ENCODE data around the gene BACH2. TPM values are rescaled to one million over a fixed set of nuclear protein-coding genes. Genes with fewer than 3 reads are reported as not detected.
A peak's percentile ranks its signal among the peaks of the same experiment; 100 is the strongest.

BACH2 gene
- total and polyA plus RNA-seq, 7 experiments from 2014 or later: 24.8 to 193 (median 117) TPM

DNA sequence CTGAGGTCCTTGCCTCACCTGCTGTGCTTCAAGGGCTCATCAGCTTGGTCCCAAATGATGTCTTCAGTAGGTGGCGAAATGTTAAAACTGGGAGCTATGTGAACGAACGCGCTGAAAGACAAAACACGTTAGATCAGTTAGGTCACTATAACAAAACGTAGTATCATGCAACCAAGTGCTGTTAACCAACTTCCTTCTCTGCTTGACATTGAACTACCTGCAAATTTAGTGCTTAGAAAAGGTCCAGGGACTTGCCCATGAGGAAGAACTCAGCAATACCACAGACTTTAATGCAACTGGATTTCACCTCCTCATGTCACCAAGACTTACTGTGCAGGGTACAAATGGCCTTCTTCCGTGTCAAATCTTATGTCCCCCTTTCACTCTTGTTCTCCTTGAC lies 24.8 kb downstream of the BACH2 start:
- Histone ChIP-seq H3K27ac (ENCODE audit: low read depth, low read length) (peak overlapping the region; percentile 99), H3K27me3 (ENCODE audit: control insufficient read depth in 2 of 2, insufficient read depth in 2 of 2, low read length in 2 of 2) (no peaks in the 10 kb centered on the region), H3K4me1 (ENCODE audit: control insufficient read depth in 2 of 2, insufficient read depth in 2 of 2, low read length in 2 of 2) (peaks cover 18 to 84% of the 10 kb centered on the region in 2 donors), H3K36me3 (ENCODE audit: control insufficient read depth in 2 of 3, insufficient read depth in 3 of 3, low read length in 3 of 3) (no peaks in the 10 kb centered on the region), H3K4me3 (ENCODE audit: low read length) (no peak overlapping the region), H3K9me3 (ENCODE audit: control insufficient read depth in 2 of 3, low read length in 3 of 3) (no peaks in the 10 kb centered on the region)
- ATAC-seq (peak; percentile 6), DNase-seq (peak in 5 of 9 donors; percentile 51 to 65 (median 59))
- no peaks in the 10 kb centered on the region for H3K27me3 Mint-ChIP-seq
- intact Hi-C loops (cut with micrococcal nuclease): loop anchor here in 1 of 2 donors (2.0 to 5.0 kb wide), 2 partner anchors 13 to 175 kb away; no protein-coding TSS in a partner anchor
- ChIA-PET CTCF (interaction anchor here (0.6 to 4.1 kb wide), 4 partner anchors 12 to 56 kb away, joined by 3 to 29 read pairs (median 4); no protein-coding TSS in a partner anchor), POLR2A (interaction anchor here (0.5 to 13.7 kb wide), 11 partner anchors 8 to 201 kb away, joined by 3 to 179 read pairs (median 4); partner anchors contain the start of gene BACH2)
- H3K4me3 Mint-ChIP-seq: peak overlapping the region; percentile 68 to 90 (median 81)
- H3K36me3 Mint-ChIP-seq: peaks cover 10 to 30% (median 17%) of the 10 kb centered on the region in 5 donors
- peaks cover 0 to 9% (median 0%) of the 10 kb centered on the region in 11 donors for H3K9me3 Mint-ChIP-seq
- peaks cover 47 to 99% (median 89%) of the 10 kb centered on the region in 7 donors for H3K4me1 Mint-ChIP-seq
- H3K27ac Mint-ChIP-seq: peak overlapping the region; percentile 80 to 100 (median 100)

DNA sequence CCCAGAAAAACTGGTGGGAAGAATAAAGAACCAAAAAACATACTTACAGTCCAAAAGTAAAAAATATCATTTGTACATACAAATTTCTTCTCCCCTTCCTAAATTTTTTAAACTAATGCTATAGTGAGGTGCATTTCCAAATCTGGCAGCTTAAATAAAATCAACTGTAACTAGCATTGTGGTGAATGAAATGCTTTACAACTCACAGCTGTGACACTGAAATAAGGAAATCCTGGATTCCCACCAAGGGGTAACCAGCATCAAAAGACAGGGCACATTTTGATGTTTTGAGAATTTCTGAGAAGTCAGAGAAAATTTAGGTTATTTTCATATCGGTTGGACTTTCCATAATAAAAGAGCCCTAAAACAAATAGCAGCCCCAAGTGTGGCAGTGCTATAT lies 27.3 kb downstream of the BACH2 start:
- ATAC-seq (no peak), DNase-seq (no peak)
- H3K4me1 ChIP-seq (ENCODE audit: control insufficient read depth in 2 of 2, insufficient read depth in 2 of 2, low read length in 2 of 2): peaks cover 11 to 89% of the 10 kb centered on the region in 2 donors
- Mint-ChIP-seq H3K36me3 (peaks cover 11 to 39% (median 23%) of the 10 kb centered on the region in 5 donors), H3K4me1 (peaks cover 57 to 99% (median 94%) of the 10 kb centered on the region in 7 donors), H3K4me3 (peak overlapping the region in 7 of 10 donors; percentile 44 to 82 (median 63)), H3K27me3 (no peaks in the 10 kb centered on the region), H3K27ac (peak overlapping the region; percentile 57 to 96 (median 92)), H3K9me3 (peaks cover 0 to 9% (median 0%) of the 10 kb centered on the region in 11 donors)
- peak overlapping the region; percentile 99 for H3K27ac ChIP-seq (ENCODE audit: low read depth, low read length)
- H3K9me3 ChIP-seq (ENCODE audit: control insufficient read depth in 2 of 3, low read length in 3 of 3): no peaks in the 10 kb centered on the region
- ChIA-PET POLR2A (interaction anchor here (0.6 to 13.7 kb wide), 10 partner anchors 8 to 317 kb away, joined by 3 to 179 read pairs (median 3); partner anchors contain the start of gene BACH2), CTCF (interaction anchor here (1.0 to 1.3 kb wide), 2 partner anchors 15 to 20 kb away, joined by 3 to 5 read pairs; no protein-coding TSS in a partner anchor)
- no peaks in the 10 kb centered on the region for H3K36me3 ChIP-seq (ENCODE audit: control insufficient read depth in 2 of 3, insufficient read depth in 3 of 3, low read length in 3 of 3)
- H3K27me3 ChIP-seq (ENCODE audit: control insufficient read depth in 2 of 2, insufficient read depth in 2 of 2, low read length in 2 of 2): no peaks in the 10 kb centered on the region
- no peak overlapping the region for H3K4me3 ChIP-seq (ENCODE audit: low read length)
- intact Hi-C loops (cut with micrococcal nuclease): loop anchor here in 1 of 2 donors (1.0 kb wide), 1 partner anchor 12 kb away; no protein-coding TSS in a partner anchor

DNA sequence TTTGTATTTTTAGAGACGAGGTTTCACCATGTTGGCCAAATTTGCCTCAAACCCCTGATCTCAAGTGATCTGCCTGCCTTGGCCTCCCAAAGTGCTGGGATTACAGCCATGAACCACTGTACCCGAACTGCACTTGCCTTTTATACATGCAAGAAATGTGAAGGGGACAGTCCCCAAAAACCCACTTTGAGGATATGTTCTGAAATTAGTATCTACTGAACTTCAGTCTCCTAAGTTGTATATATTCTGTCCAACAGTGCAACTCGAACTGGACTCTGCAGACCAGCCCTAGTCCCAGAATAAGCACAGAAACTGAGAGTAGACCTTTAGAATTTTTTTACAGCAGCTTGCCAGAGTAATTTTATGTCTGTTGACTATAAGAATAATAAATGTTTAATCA lies 28.5 kb downstream of the BACH2 start:
- Histone ChIP-seq H3K27me3 (ENCODE audit: control insufficient read depth in 2 of 2, insufficient read depth in 2 of 2, low read length in 2 of 2) (no peaks in the 10 kb centered on the region), H3K4me1 (ENCODE audit: control insufficient read depth in 2 of 2, insufficient read depth in 2 of 2, low read length in 2 of 2) (peaks cover 1 to 94% of the 10 kb centered on the region in 2 donors), H3K9me3 (ENCODE audit: control insufficient read depth in 2 of 3, low read length in 3 of 3) (no peaks in the 10 kb centered on the region), H3K36me3 (ENCODE audit: control insufficient read depth in 2 of 3, insufficient read depth in 3 of 3, low read length in 3 of 3) (no peaks in the 10 kb centered on the region), H3K4me3 (ENCODE audit: low read length) (no peak overlapping the region), H3K27ac (ENCODE audit: low read depth, low read length) (peak overlapping the region; percentile 99)
- POLR2A ChIA-PET: interaction anchor here (1.0 to 13.7 kb wide), 7 partner anchors 11 to 51 kb away, joined by 3 to 179 read pairs (median 10); partner anchors contain the start of gene BACH2
- Mint-ChIP-seq H3K27ac (peak overlapping the region; percentile 80 to 98 (median 94)), H3K4me3 (peak overlapping the region; percentile 47 to 82 (median 62)), H3K36me3 (peaks cover 11 to 41% (median 28%) of the 10 kb centered on the region in 5 donors), H3K27me3 (no peaks in the 10 kb centered on the region), H3K9me3 (peaks cover 0 to 9% (median 0%) of the 10 kb centered on the region in 11 donors), H3K4me1 (peaks cover 50 to 99% (median 94%) of the 10 kb centered on the region in 7 donors)
- ATAC-seq (no peak), DNase-seq (no peak)
- CTCF ChIA-PET: interaction anchor here (0.8 kb wide), 1 partner anchor 170 kb away, joined by 3 read pairs; no protein-coding TSS in a partner anchor
- intact Hi-C loops (cut with micrococcal nuclease): no loop called here

DNA sequence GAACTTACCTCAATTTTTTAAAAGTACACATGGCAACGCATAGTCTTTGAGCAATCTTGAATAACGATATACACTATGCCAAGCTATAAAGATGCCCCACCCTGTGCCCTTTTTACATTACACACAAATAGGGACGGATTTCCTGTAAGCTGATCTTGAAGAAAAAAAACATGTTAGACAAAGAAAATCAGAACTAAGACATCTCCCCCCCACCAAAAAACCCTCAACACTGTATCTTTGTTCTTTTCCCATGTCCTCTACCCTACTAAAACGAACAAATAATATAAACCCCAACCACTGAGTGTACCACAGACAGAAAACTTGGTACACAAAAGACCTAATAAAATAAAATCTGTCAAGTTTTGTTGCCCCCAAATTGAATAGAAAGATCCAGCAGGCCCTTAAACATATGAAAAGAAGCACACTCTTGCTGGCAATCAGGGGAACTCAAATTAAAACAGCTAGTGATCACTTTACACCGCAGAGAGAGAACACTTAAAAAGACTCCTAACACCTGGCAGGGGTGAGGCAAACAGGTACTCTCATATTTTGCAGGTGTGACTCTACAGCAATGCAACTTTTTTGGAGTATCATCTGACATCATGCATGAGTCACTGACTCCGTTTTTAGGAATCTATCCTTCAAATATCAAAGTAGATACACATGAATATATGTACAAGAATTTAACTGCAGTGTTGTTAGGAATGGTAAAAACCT lies 29.6 kb downstream of the BACH2 start:
- peak overlapping the region; percentile 30 for H3K4me3 ChIP-seq (ENCODE audit: low read length)
- H3K4me1 Mint-ChIP-seq: peaks cover 47 to 99% (median 94%) of the 10 kb centered on the region in 7 donors
- peaks cover 0 to 5% (median 0%) of the 10 kb centered on the region in 3 experiments for H3K36me3 ChIP-seq (ENCODE audit: control insufficient read depth in 2 of 3, insufficient read depth in 3 of 3, low read length in 3 of 3)
- H3K4me3 Mint-ChIP-seq: peak overlapping the region; percentile 51 to 90 (median 68)
- ChIA-PET CTCF (interaction anchor here (0.7 to 1.6 kb wide), 7 partner anchors 9 to 326 kb away, joined by 3 to 4 read pairs (median 3); no protein-coding TSS in a partner anchor), POLR2A (interaction anchor here (0.6 to 13.7 kb wide), 19 partner anchors 9 to 210 kb away, joined by 3 to 179 read pairs (median 3); partner anchors contain the start of gene BACH2)
- peak overlapping the region; percentile 73 to 98 (median 97) for H3K27ac Mint-ChIP-seq
- no peaks in the 10 kb centered on the region for H3K27me3 ChIP-seq (ENCODE audit: control insufficient read depth in 2 of 2, insufficient read depth in 2 of 2, low read length in 2 of 2)
- peaks cover 0 to 94% of the 10 kb centered on the region in 2 donors for H3K4me1 ChIP-seq (ENCODE audit: control insufficient read depth in 2 of 2, insufficient read depth in 2 of 2, low read length in 2 of 2)
- no peaks in the 10 kb centered on the region for H3K9me3 ChIP-seq (ENCODE audit: control insufficient read depth in 2 of 3, low read length in 3 of 3)
- peaks cover 0 to 10% (median 0%) of the 10 kb centered on the region in 11 donors for H3K9me3 Mint-ChIP-seq
- ATAC-seq (peak; percentile 83), DNase-seq (peak in 7 of 9 donors; percentile 75 to 89 (median 84))
- peaks cover 11 to 43% (median 39%) of the 10 kb centered on the region in 5 donors for H3K36me3 Mint-ChIP-seq
- intact Hi-C loops (cut with micrococcal nuclease): loop anchor here in 1 of 2 donors (1.0 to 2.0 kb wide), 5 partner anchors 7 to 33 kb away; partner anchors contain the start of gene BACH2
- H3K27me3 Mint-ChIP-seq: no peaks in the 10 kb centered on the region
- peak overlapping the region; percentile 99 for H3K27ac ChIP-seq (ENCODE audit: low read depth, low read length)

DNA sequence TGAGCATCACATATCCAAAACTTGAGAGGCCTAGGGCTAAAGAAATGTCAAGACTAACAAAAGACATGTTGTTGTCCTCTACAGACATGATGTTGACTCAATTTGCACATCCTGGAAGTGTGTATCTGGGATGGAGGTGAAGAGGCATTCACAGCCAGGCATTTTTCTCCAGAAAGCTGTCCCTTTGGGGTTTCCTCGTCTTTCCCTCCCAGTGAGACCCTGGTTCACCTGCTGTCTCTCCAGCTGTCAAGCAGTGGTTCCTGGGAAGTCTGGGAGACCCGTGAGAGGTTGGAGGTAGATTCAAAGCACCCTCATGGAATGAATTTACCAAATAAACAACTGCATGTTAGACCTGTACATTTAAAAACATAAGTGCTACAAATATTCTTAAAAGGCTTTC lies 32.1 kb downstream of the BACH2 start:
- ATAC-seq: no peak
- ChIA-PET POLR2A (interaction anchor here (0.6 to 13.7 kb wide), 11 partner anchors 9 to 324 kb away, joined by 3 to 179 read pairs (median 4); no protein-coding TSS in a partner anchor), CTCF (interaction anchor here (1.0 to 1.6 kb wide), 2 partner anchors 20 to 23 kb away, joined by 3 read pairs; no protein-coding TSS in a partner anchor)
- Mint-ChIP-seq H3K36me3 (peaks cover 9 to 58% (median 48%) of the 10 kb centered on the region in 5 donors), H3K9me3 (peaks cover 0 to 14% (median 0%) of the 10 kb centered on the region in 11 donors), H3K4me1 (peaks cover 45 to 100% (median 97%) of the 10 kb centered on the region in 7 donors), H3K27me3 (no peaks in the 10 kb centered on the region), H3K4me3 (peak overlapping the region in 7 of 10 donors; percentile 2 to 82 (median 67)), H3K27ac (peak overlapping the region; percentile 26 to 98 (median 97))
- no peaks in the 10 kb centered on the region for H3K9me3 ChIP-seq (ENCODE audit: control insufficient read depth in 2 of 3, low read length in 3 of 3)
- peak overlapping the region; percentile 99 for H3K27ac ChIP-seq (ENCODE audit: low read depth, low read length)
- intact Hi-C loops (cut with micrococcal nuclease): loop anchor here in 1 of 2 donors (1.0 kb wide), 1 partner anchor 8 kb away; no protein-coding TSS in a partner anchor
- DNase-seq: no peak
- H3K36me3 ChIP-seq (ENCODE audit: control insufficient read depth in 2 of 3, insufficient read depth in 3 of 3, low read length in 3 of 3): peaks cover 0 to 5% (median 0%) of the 10 kb centered on the region in 3 experiments
- peaks cover 0 to 93% of the 10 kb centered on the region in 2 donors for H3K4me1 ChIP-seq (ENCODE audit: control insufficient read depth in 2 of 2, insufficient read depth in 2 of 2, low read length in 2 of 2)
- H3K4me3 ChIP-seq (ENCODE audit: low read length): no peak overlapping the region
- H3K27me3 ChIP-seq (ENCODE audit: control insufficient read depth in 2 of 2, insufficient read depth in 2 of 2, low read length in 2 of 2): no peaks in the 10 kb centered on the region

All from naive thymus-derived CD4-positive, alpha-beta T cell (primary cell).